Measurements from ENCODE around the gene JARID2. TPM values are rescaled to one million over a fixed set of nuclear protein-coding genes. Genes with fewer than 3 reads are reported as not detected.

JARID2 gene
- total RNA-seq, 1 donor from 2014 or later = 57.7 TPM

GRCh38 chr6:15366879-15367278 lies 121.0 kb downstream of the JARID2 start:
- H3K36me3 Mint-ChIP-seq (ENCODE audit: low read depth) = peaks cover 64% of the 10 kb centered on the region
- intact Hi-C loops (cut with micrococcal nuclease) = no loop called here
- no peaks in the 10 kb centered on the region for H3K27me3 Mint-ChIP-seq (ENCODE audit: low read depth)
- H3K9me3 Mint-ChIP-seq = no peaks in the 10 kb centered on the region
- DNase-seq (ENCODE audit: low spot score) = no peak
- H3K4me3 Mint-ChIP-seq (ENCODE audit: low read depth) = no peak overlapping the region
- H3K27ac Mint-ChIP-seq = no peak overlapping the region
- H3K4me1 Mint-ChIP-seq (ENCODE audit: low read depth) = peaks cover 60% of the 10 kb centered on the region

- Mint-ChIP-seq H3K27ac (no peak overlapping the region), H3K27me3 (ENCODE audit: low read depth) (no peaks in the 10 kb centered on the region), H3K4me1 (ENCODE audit: low read depth) (peaks cover 61% of the 10 kb centered on the region), H3K36me3 (ENCODE audit: low read depth) (peaks cover 65% of the 10 kb centered on the region), H3K4me3 (ENCODE audit: low read depth) (no peak overlapping the region), H3K9me3 (no peaks in the 10 kb centered on the region)
- intact Hi-C loops (cut with micrococcal nuclease) = no loop called here
- DNase-seq (ENCODE audit: low spot score) = no peak
These were observed 122.3 kb downstream of the JARID2 start for GRCh38 chr6:15368186-15368585.

- intact Hi-C loops (cut with micrococcal nuclease) = no loop called here
- Mint-ChIP-seq H3K27ac (no peak overlapping the region), H3K4me1 (ENCODE audit: low read depth) (peaks cover 61% of the 10 kb centered on the region), H3K9me3 (no peaks in the 10 kb centered on the region), H3K4me3 (ENCODE audit: low read depth) (no peak overlapping the region), H3K36me3 (ENCODE audit: low read depth) (peaks cover 65% of the 10 kb centered on the region), H3K27me3 (ENCODE audit: low read depth) (no peaks in the 10 kb centered on the region)
- DNase-seq (ENCODE audit: low spot score) = no peak
These were observed 123.0 kb downstream of the JARID2 start for GRCh38 chr6:15368873-15369272.

GRCh38 chr6:15369838-15370237 lies 124.0 kb downstream of the JARID2 start:
- Mint-ChIP-seq H3K27me3 (ENCODE audit: low read depth) (no peaks in the 10 kb centered on the region), H3K4me1 (ENCODE audit: low read depth) (peaks cover 61% of the 10 kb centered on the region), H3K9me3 (no peaks in the 10 kb centered on the region), H3K36me3 (ENCODE audit: low read depth) (peaks cover 62% of the 10 kb centered on the region), H3K4me3 (ENCODE audit: low read depth) (no peak overlapping the region), H3K27ac (peak overlapping the region; percentile 14)
- intact Hi-C loops (cut with micrococcal nuclease) = no loop called here
- DNase-seq (ENCODE audit: low spot score) = no peak

GRCh38 chr6:15370733-15371671 lies 125.1 kb downstream of the JARID2 start:
- Mint-ChIP-seq H3K36me3 (ENCODE audit: low read depth) (peaks cover 61% of the 10 kb centered on the region), H3K27me3 (ENCODE audit: low read depth) (no peaks in the 10 kb centered on the region), H3K27ac (no peak overlapping the region), H3K4me1 (ENCODE audit: low read depth) (peaks cover 52% of the 10 kb centered on the region), H3K4me3 (ENCODE audit: low read depth) (no peak overlapping the region), H3K9me3 (no peaks in the 10 kb centered on the region)
- intact Hi-C loops (cut with micrococcal nuclease) = no loop called here
- no peak for DNase-seq (ENCODE audit: low spot score)

GRCh38 chr6:15372932-15373331 lies 127.1 kb downstream of the JARID2 start:
- Mint-ChIP-seq H3K9me3 (no peaks in the 10 kb centered on the region), H3K4me3 (ENCODE audit: low read depth) (no peak overlapping the region)
- intact Hi-C loops (cut with micrococcal nuclease) = no loop called here

GRCh38 chr6:15374119-15374518 lies 128.2 kb downstream of the JARID2 start:
- H3K36me3 Mint-ChIP-seq (ENCODE audit: low read depth) = peaks cover 58% of the 10 kb centered on the region
- no peak overlapping the region for H3K4me3 Mint-ChIP-seq (ENCODE audit: low read depth)
- H3K27me3 Mint-ChIP-seq (ENCODE audit: low read depth) = no peaks in the 10 kb centered on the region
- H3K9me3 Mint-ChIP-seq = no peaks in the 10 kb centered on the region
- no peak for DNase-seq (ENCODE audit: low spot score)
- intact Hi-C loops (cut with micrococcal nuclease) = no loop called here
- no peak overlapping the region for H3K27ac Mint-ChIP-seq
- H3K4me1 Mint-ChIP-seq (ENCODE audit: low read depth) = peaks cover 43% of the 10 kb centered on the region

More at GRCh38 chr6:15372932-15373331, 127.1 kb downstream of the JARID2 start:
- DNase-seq (ENCODE audit: low spot score) = no peak
- Mint-ChIP-seq H3K27me3 (ENCODE audit: low read depth) (no peaks in the 10 kb centered on the region), H3K4me1 (ENCODE audit: low read depth) (peaks cover 45% of the 10 kb centered on the region), H3K36me3 (ENCODE audit: low read depth) (peaks cover 58% of the 10 kb centered on the region), H3K27ac (no peak overlapping the region)

GRCh38 chr6:15375018-15375417 lies 129.1 kb downstream of the JARID2 start:
- H3K9me3 Mint-ChIP-seq = no peaks in the 10 kb centered on the region
- intact Hi-C loops (cut with micrococcal nuclease) = no loop called here

GRCh38 chr6:15375638-15376290 lies 129.9 kb downstream of the JARID2 start:
- Mint-ChIP-seq H3K27ac (no peak overlapping the region), H3K9me3 (no peaks in the 10 kb centered on the region)
- intact Hi-C loops (cut with micrococcal nuclease) = no loop called here

More at GRCh38 chr6:15375018-15375417, 129.1 kb downstream of the JARID2 start:
- H3K36me3 Mint-ChIP-seq (ENCODE audit: low read depth) = peaks cover 59% of the 10 kb centered on the region
- no peak for DNase-seq (ENCODE audit: low spot score)
- no peaks in the 10 kb centered on the region for H3K27me3 Mint-ChIP-seq (ENCODE audit: low read depth)
- H3K4me1 Mint-ChIP-seq (ENCODE audit: low read depth) = peaks cover 40% of the 10 kb centered on the region
- H3K27ac Mint-ChIP-seq = no peak overlapping the region
- H3K4me3 Mint-ChIP-seq (ENCODE audit: low read depth) = no peak overlapping the region

GRCh38 chr6:15376900-15377487 lies 131.1 kb downstream of the JARID2 start:
- Mint-ChIP-seq H3K27me3 (ENCODE audit: low read depth) (no peaks in the 10 kb centered on the region), H3K9me3 (no peaks in the 10 kb centered on the region), H3K27ac (no peak overlapping the region), H3K4me1 (ENCODE audit: low read depth) (peaks cover 36% of the 10 kb centered on the region), H3K4me3 (ENCODE audit: low read depth) (no peak overlapping the region), H3K36me3 (ENCODE audit: low read depth) (peaks cover 54% of the 10 kb centered on the region)
- intact Hi-C loops (cut with micrococcal nuclease) = no loop called here
- no peak for DNase-seq (ENCODE audit: low spot score)

More at GRCh38 chr6:15375638-15376290, 129.9 kb downstream of the JARID2 start:
- peaks cover 60% of the 10 kb centered on the region for H3K36me3 Mint-ChIP-seq (ENCODE audit: low read depth)
- H3K27me3 Mint-ChIP-seq (ENCODE audit: low read depth) = no peaks in the 10 kb centered on the region
- H3K4me1 Mint-ChIP-seq (ENCODE audit: low read depth) = peaks cover 40% of the 10 kb centered on the region
- H3K4me3 Mint-ChIP-seq (ENCODE audit: low read depth) = no peak overlapping the region
- DNase-seq (ENCODE audit: low spot score) = no peak

- intact Hi-C loops (cut with micrococcal nuclease) = no loop called here
- H3K9me3 Mint-ChIP-seq = no peaks in the 10 kb centered on the region
- no peaks in the 10 kb centered on the region for H3K27me3 Mint-ChIP-seq (ENCODE audit: low read depth)
- H3K27ac Mint-ChIP-seq = peak overlapping the region; percentile 5
- DNase-seq (ENCODE audit: low spot score) = no peak
- H3K36me3 Mint-ChIP-seq (ENCODE audit: low read depth) = peaks cover 59% of the 10 kb centered on the region
- peaks cover 41% of the 10 kb centered on the region for H3K4me1 Mint-ChIP-seq (ENCODE audit: low read depth)
- H3K4me3 Mint-ChIP-seq (ENCODE audit: low read depth) = no peak overlapping the region
These were observed 132.4 kb downstream of the JARID2 start for GRCh38 chr6:15378272-15378671.

GRCh38 chr6:15378866-15379265 lies 133.0 kb downstream of the JARID2 start:
- Mint-ChIP-seq H3K27ac (no peak overlapping the region), H3K27me3 (ENCODE audit: low read depth) (no peaks in the 10 kb centered on the region), H3K4me1 (ENCODE audit: low read depth) (peaks cover 43% of the 10 kb centered on the region), H3K9me3 (no peaks in the 10 kb centered on the region), H3K36me3 (ENCODE audit: low read depth) (peaks cover 62% of the 10 kb centered on the region), H3K4me3 (ENCODE audit: low read depth) (no peak overlapping the region)
- DNase-seq (ENCODE audit: low spot score) = no peak
- intact Hi-C loops (cut with micrococcal nuclease) = no loop called here

GRCh38 chr6:15380351-15380750 lies 134.5 kb downstream of the JARID2 start:
- H3K4me3 Mint-ChIP-seq (ENCODE audit: low read depth) = no peak overlapping the region
- H3K36me3 Mint-ChIP-seq (ENCODE audit: low read depth) = peaks cover 59% of the 10 kb centered on the region
- H3K27me3 Mint-ChIP-seq (ENCODE audit: low read depth) = no peaks in the 10 kb centered on the region
- DNase-seq (ENCODE audit: low spot score) = no peak
- H3K4me1 Mint-ChIP-seq (ENCODE audit: low read depth) = peaks cover 51% of the 10 kb centered on the region
- H3K27ac Mint-ChIP-seq = no peak overlapping the region
- no peaks in the 10 kb centered on the region for H3K9me3 Mint-ChIP-seq
- intact Hi-C loops (cut with micrococcal nuclease) = no loop called here

Measured in activated T-helper 2 cell treated with anti-CD3 and anti-CD28 coated beads, Interferon-gamma antibody, Interleukin-2, Interleukin-4, amounts not matched to agents 10 μg/mL and 5 μg/mL and 100 μg/mL, durations not matched to agents 14 hours and 24 hours and 36 hours (primary cell).